ENCODE results near the gene TTYH3.

GRCh38 chr7:2631946-2632732, at the start of gene TTYH3:
- TF ChIP-seq CTCF (conservative IDR thresholded peaks at IDR 0.05) (no peak), EZH2 (IDR thresholded peaks at IDR 0.05; ENCODE audit: low read depth) (no peak)
